ENCODE data around the gene MAP4K2. TPM values are rescaled to one million over a fixed set of nuclear protein-coding genes. Genes with fewer than 3 reads are reported as not detected.

The MAP4K2 gene
- total and polyA plus RNA-seq, 12 donors, result 4.6 to 19.9 (median 8.4) TPM

DNA sequence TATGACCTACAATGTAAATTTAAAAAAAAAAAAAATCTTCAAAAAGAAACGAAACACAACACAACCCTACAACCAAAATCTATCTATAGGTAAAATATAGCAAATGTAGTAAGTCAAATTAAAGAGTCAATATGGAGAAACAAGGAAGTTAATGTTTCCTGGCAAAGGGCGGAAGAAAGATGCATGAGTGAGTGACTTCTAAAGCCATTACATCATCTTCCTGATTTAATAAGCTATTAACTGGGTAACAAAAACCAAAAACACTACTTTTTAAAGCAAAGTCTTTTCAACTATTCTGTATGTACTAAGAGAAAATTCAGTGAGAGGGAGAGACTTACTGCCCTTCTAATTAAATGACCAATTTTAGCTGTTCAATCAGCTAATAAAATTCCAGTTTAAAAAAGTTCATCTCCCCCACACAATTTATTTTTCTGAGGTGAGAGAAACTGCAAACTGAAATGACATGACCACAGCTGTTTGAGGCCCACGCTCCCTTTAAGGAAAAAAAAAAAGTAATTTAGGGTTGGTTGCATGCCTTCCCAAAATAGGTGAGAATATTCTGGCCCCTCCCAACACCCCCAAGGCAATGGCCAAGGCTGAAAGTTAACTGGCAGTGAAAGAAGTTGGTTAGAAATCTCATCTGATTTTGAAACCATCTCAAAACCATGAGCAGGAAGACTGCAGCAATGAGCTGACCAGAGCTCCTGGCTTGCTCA, 30.6 kb downstream of the MAP4K2 start:
- H3K36me3 ChIP-seq, result peaks cover 8 to 96% (median 86%) of the 10 kb centered on the region in 9 donors
- H3K9me3 ChIP-seq, result no peaks in the 10 kb centered on the region
- ATAC-seq (no peak), DNase-seq (no peak)
- H3K4me3 ChIP-seq, result peak overlapping the region in 1 of 10 donors; percentile 26
- peaks cover 26 to 79% (median 67%) of the 10 kb centered on the region in 9 donors for H3K4me1 ChIP-seq
- WGBS, 2 donors, result 61% methylated on average over 3 of the region's 3 CpGs
- H3K27ac ChIP-seq, result peak overlapping the region in 4 of 10 donors; percentile 7 to 84 (median 34)
- H3K27me3 ChIP-seq, result no peaks in the 10 kb centered on the region
- TF ChIP-seq CTCF (IDR thresholded peaks at IDR 0.05), result no peak
- intact Hi-C loops (cut with DNase I), result loop anchor here in 1 of 10 donors (10.0 kb wide), 1 partner anchor 342 kb away; the partner anchor contains the start of genes TM7SF2 and ZNHIT2

DNA sequence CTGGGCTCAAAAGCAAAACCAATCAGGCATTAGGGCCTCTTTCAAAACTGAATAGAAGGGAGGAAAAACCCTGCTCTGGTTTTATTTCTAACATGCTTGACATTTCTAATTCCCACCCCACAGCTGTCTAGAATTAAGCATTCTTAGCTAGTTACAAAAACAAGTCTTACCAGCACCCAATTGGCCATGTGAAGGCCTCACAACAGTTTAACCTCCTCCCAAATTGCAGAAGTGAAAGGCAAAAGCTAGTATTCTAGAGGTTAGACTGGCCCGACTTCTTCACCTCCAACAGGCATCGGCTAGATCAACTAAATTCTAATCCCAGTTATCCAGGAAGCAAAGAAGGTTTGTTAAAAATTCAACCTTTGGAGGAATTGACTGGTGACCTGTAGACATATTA, 31.2 kb downstream of the MAP4K2 start:
- Histone ChIP-seq H3K4me3 (peak overlapping the region in 1 of 10 donors; percentile 26), H3K36me3 (peaks cover 13 to 100% (median 92%) of the 10 kb centered on the region in 9 donors), H3K4me1 (peaks cover 21 to 79% (median 65%) of the 10 kb centered on the region in 9 donors), H3K27ac (peak overlapping the region in 2 of 10 donors; percentile 43 to 84), H3K9me3 (no peaks in the 10 kb centered on the region), H3K27me3 (no peaks in the 10 kb centered on the region)
- WGBS, 2 donors, result 79 to 80% methylated on average over 2 of the region's 2 CpGs
- intact Hi-C loops (cut with DNase I), result loop anchor here in 1 of 10 donors (10.0 kb wide), 1 partner anchor 343 kb away; the partner anchor contains the start of genes TM7SF2 and ZNHIT2
- TF ChIP-seq CTCF (IDR thresholded peaks at IDR 0.05), result no peak
- DNase-seq (no peak), ATAC-seq (no peak)

DNA sequence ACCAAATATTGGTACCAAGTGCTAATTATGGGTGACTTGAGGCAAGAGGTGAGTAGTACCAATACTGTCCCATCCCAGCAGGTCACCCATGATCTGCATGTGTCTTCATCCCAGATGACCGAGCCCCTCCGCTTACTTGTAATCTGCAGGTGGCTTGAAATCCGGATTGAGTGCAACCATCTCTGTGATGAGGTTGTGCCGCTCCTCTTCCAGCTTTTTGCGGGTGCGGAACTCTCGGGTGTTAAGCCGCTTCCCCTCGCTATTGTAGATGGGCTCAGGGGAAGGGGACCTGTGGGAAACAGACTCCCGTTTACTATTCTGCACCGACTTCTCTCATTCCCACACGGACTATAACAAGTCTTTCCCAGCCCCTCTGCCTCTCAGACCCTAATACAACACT, 32.9 kb downstream of the MAP4K2 start:
- Histone ChIP-seq H3K36me3 (peaks cover 13 to 100% (median 96%) of the 10 kb centered on the region in 9 donors), H3K27ac (peak overlapping the region in 1 of 10 donors; percentile 4), H3K9me3 (no peaks in the 10 kb centered on the region), H3K4me1 (peaks cover 13 to 70% (median 50%) of the 10 kb centered on the region in 9 donors), H3K4me3 (no peak overlapping the region), H3K27me3 (no peaks in the 10 kb centered on the region)
- DNase-seq (no peak), ATAC-seq (no peak)
- 93 to 94% methylated on average over 12 of the region's 12 CpGs for WGBS, 2 donors
- no peak for TF ChIP-seq CTCF (IDR thresholded peaks at IDR 0.05)
- intact Hi-C loops (cut with DNase I), result loop anchor here in 1 of 10 donors (10.0 kb wide), 1 partner anchor 345 kb away; the partner anchor contains the start of genes TM7SF2 and ZNHIT2

GRCh38 chr11:64769283-64769682, 33.7 kb downstream of the MAP4K2 start:
- intact Hi-C loops (cut with DNase I), result no loop called here
- 89% methylated on average over 6 of the region's 6 CpGs for WGBS, 2 donors
- DNase-seq (no peak), ATAC-seq (no peak)
- TF ChIP-seq CTCF (IDR thresholded peaks at IDR 0.05), result no peak
- Histone ChIP-seq H3K27me3 (no peaks in the 10 kb centered on the region), H3K9me3 (no peaks in the 10 kb centered on the region), H3K4me3 (no peak overlapping the region), H3K4me1 (peaks cover 11 to 70% (median 50%) of the 10 kb centered on the region in 9 donors), H3K27ac (no peak overlapping the region), H3K36me3 (peaks cover 13 to 100% (median 98%) of the 10 kb centered on the region in 9 donors)

Data from heart right ventricle (tissue), 16 donors.